ENCODE data around the gene RFX4.

DNA sequence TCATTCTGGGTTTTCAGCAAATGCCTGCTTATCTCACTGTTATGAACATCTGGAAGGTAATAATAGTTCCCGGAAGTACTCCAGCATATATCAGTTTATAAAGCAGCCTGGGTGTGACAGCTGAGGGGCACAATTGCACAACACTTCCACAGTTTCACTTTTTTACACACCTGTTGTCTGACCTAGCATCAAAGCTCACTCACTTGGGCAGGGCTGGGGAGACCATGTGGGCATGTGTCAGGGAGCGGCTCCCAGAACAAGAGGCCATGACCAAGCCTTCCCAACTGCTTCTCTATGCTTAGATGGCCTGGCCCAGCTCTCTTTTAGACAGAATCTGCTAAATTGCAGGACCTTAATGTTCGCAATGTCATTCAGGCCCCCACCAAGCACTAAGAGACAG, 140.6 kb downstream of the RFX4 start:
- TF ChIP-seq, protein P1, sequence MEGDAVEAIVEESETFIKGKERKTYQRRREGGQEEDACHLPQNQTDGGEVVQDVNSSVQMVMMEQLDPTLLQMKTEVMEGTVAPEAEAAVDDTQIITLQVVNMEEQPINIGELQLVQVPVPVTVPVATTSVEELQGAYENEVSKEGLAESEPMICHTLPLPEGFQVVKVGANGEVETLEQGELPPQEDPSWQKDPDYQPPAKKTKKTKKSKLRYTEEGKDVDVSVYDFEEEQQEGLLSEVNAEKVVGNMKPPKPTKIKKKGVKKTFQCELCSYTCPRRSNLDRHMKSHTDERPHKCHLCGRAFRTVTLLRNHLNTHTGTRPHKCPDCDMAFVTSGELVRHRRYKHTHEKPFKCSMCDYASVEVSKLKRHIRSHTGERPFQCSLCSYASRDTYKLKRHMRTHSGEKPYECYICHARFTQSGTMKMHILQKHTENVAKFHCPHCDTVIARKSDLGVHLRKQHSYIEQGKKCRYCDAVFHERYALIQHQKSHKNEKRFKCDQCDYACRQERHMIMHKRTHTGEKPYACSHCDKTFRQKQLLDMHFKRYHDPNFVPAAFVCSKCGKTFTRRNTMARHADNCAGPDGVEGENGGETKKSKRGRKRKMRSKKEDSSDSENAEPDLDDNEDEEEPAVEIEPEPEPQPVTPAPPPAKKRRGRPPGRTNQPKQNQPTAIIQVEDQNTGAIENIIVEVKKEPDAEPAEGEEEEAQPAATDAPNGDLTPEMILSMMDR (optimal IDR thresholded peaks at IDR 0.05 in 1 of 3, IDR thresholded peaks at IDR 0.05 in 1 of 3, conservative IDR thresholded peaks at IDR 0.05 in 1 of 3; ENCODE audit: extremely low read depth in 1 of 3, insufficient read depth in 2 of 3, low read length in 3 of 3): no peak
- no peak for TF ChIP-seq EZH2 (IDR thresholded peaks at IDR 0.05; ENCODE audit: low read length)

Measured in keratinocyte (primary cell).